22Rv1 (cell line): ENCODE data around the gene OPN4.

Experiments
- ZFX ChIP-seq: fragments of 450-650 bp; IDR thresholded peaks from 2 replicates; pipeline ENCODE4 v1.6.1; 2017; ENCODE audit warnings: antibody characterized with exemption, borderline replicate concordance
- TF ChIP-seq, protein P1 (sequence below): fragments of 450-650 bp; IDR thresholded peaks from 2 replicates; pipeline ENCODE4 v1.5.1; 2017; ENCODE audit warnings: mild to moderate bottlenecking

DNA sequence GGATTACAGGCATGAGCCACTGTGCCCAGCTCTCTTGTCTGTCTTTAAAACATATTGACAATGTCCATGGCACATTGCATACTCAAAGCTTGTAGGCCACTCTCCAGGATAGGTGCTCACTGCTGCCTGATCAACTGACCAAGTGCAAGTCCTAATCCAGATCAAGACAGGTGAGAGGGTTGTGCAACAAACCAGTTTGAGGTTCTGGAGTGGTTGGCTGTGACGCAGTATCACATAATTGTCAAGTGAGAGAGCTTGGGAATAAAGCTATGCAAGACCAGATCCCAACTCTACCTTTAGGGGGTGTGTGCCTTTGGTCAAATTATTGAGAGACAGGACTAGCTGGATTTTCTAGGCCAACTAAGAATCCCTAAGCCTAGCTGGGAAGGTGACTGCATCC, 43.0 kb upstream of the OPN4 start:
- TF ChIP-seq, protein P1, sequence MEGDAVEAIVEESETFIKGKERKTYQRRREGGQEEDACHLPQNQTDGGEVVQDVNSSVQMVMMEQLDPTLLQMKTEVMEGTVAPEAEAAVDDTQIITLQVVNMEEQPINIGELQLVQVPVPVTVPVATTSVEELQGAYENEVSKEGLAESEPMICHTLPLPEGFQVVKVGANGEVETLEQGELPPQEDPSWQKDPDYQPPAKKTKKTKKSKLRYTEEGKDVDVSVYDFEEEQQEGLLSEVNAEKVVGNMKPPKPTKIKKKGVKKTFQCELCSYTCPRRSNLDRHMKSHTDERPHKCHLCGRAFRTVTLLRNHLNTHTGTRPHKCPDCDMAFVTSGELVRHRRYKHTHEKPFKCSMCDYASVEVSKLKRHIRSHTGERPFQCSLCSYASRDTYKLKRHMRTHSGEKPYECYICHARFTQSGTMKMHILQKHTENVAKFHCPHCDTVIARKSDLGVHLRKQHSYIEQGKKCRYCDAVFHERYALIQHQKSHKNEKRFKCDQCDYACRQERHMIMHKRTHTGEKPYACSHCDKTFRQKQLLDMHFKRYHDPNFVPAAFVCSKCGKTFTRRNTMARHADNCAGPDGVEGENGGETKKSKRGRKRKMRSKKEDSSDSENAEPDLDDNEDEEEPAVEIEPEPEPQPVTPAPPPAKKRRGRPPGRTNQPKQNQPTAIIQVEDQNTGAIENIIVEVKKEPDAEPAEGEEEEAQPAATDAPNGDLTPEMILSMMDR = no peak
- no peak for TF ChIP-seq ZFX
